HEK293 (cell line): ENCODE measurements around the gene PET117.
A peak's percentile ranks its signal among the peaks of the same experiment; 100 is the strongest.

Experiments
- GLI4 ChIP-seq: fragments of 450-650 bp; formaldehyde crosslinking; IDR thresholded peaks from 2 replicates; pipeline ENCODE4 v1.5.1; 2016; ENCODE audit warnings: missing biosample characterization, missing genetic modification characterization
- KLF7 ChIP-seq: fragments of 450-650 bp; formaldehyde crosslinking; IDR thresholded peaks from 2 replicates; pipeline ENCODE4 v1.5.1; 2016; ENCODE audit warnings: missing biosample characterization, missing genetic modification characterization, borderline replicate concordance
- KLF8 ChIP-seq: fragments of 450-650 bp; formaldehyde crosslinking; IDR thresholded peaks from 2 replicates; pipeline ENCODE4 v1.5.1; 2016; ENCODE audit warnings: missing biosample characterization, missing genetic modification characterization
- MYNN ChIP-seq: fragments of 450-650 bp; formaldehyde crosslinking; IDR thresholded peaks from 2 replicates; pipeline ENCODE4 v1.5.1; 2016; ENCODE audit warnings: missing biosample characterization, missing genetic modification characterization, borderline replicate concordance
- SP3 ChIP-seq: fragments of 450-650 bp; formaldehyde crosslinking; IDR thresholded peaks from 2 replicates; pipeline ENCODE4 v1.5.1; 2016; ENCODE audit warnings: missing biosample characterization, missing genetic modification characterization
- YY2 ChIP-seq: fragments of 450-650 bp; formaldehyde crosslinking; IDR thresholded peaks from 2 replicates; pipeline ENCODE4 v1.5.1; 2016; ENCODE audit warnings: missing biosample characterization, missing genetic modification characterization
- ZNF114 ChIP-seq: fragments of 450-650 bp; formaldehyde crosslinking; IDR thresholded peaks from 2 replicates; pipeline ENCODE4 v1.5.0; 2017; ENCODE audit warnings: missing biosample characterization, missing genetic modification characterization
- ZNF133 ChIP-seq: fragments of 450-650 bp; formaldehyde crosslinking; IDR thresholded peaks from 2 replicates; pipeline ENCODE4 v1.5.1; 2016; ENCODE audit warnings: missing biosample characterization, missing genetic modification characterization
- ZNF140 ChIP-seq: fragments of 450-650 bp; formaldehyde crosslinking; IDR thresholded peaks from 2 replicates; pipeline ENCODE4 v1.5.1; 2016; ENCODE audit warnings: missing biosample characterization, missing genetic modification characterization
- ZNF155 ChIP-seq: fragments of 450-650 bp; formaldehyde crosslinking; IDR thresholded peaks from 2 replicates; pipeline ENCODE4 v1.5.1; 2016; ENCODE audit warnings: missing biosample characterization, missing genetic modification characterization
- ZNF157 ChIP-seq: fragments of 450-650 bp; formaldehyde crosslinking; IDR thresholded peaks from 2 replicates; pipeline ENCODE4 v1.5.1; 2016; ENCODE audit warnings: missing biosample characterization, missing genetic modification characterization
- ZNF16 ChIP-seq: fragments of 450-650 bp; formaldehyde crosslinking; IDR thresholded peaks from 2 replicates; pipeline ENCODE4 v1.5.1; 2016; ENCODE audit warnings: low read depth, missing biosample characterization, missing genetic modification characterization
- ZNF2 ChIP-seq: fragments of 450-650 bp; formaldehyde crosslinking; IDR thresholded peaks from 2 replicates; pipeline ENCODE4 v1.5.1; 2016; ENCODE audit warnings: missing biosample characterization, missing genetic modification characterization
- ZNF248 ChIP-seq: fragments of 450-650 bp; formaldehyde crosslinking; IDR thresholded peaks from 2 replicates; pipeline ENCODE4 v1.5.1; 2017; ENCODE audit warnings: missing biosample characterization, missing genetic modification characterization
- ZNF311 ChIP-seq: fragments of 450-650 bp; formaldehyde crosslinking; IDR thresholded peaks from 2 replicates; pipeline ENCODE4 v1.5.1; 2017; ENCODE audit warnings: missing biosample characterization, missing genetic modification characterization, borderline replicate concordance
- ZNF335 ChIP-seq: fragments of 450-650 bp; formaldehyde crosslinking; conservative IDR thresholded peaks from 2 replicates; pipeline ENCODE4 v1.5.1; 2016; ENCODE audit warnings: missing biosample characterization, missing genetic modification characterization
- ZNF366 ChIP-seq: fragments of 450-650 bp; formaldehyde crosslinking; conservative IDR thresholded peaks from 2 replicates; pipeline ENCODE4 v1.5.1; 2016; ENCODE audit warnings: missing biosample characterization, missing genetic modification characterization
- ZNF48 ChIP-seq: fragments of 450-650 bp; formaldehyde crosslinking; IDR thresholded peaks from 2 replicates; pipeline ENCODE4 v1.5.1; 2016; ENCODE audit warnings: missing biosample characterization, missing genetic modification characterization
- ZNF501 ChIP-seq: fragments of 450-650 bp; formaldehyde crosslinking; IDR thresholded peaks from 2 replicates; pipeline ENCODE4 v1.5.1; 2016; ENCODE audit warnings: missing biosample characterization, missing genetic modification characterization
- ZNF544 ChIP-seq: fragments of 450-650 bp; formaldehyde crosslinking; IDR thresholded peaks from 2 replicates; pipeline ENCODE4 v1.5.0; 2017; ENCODE audit warnings: missing biosample characterization, missing genetic modification characterization
- ZNF654 ChIP-seq: fragments of 450-650 bp; formaldehyde crosslinking; IDR thresholded peaks from 2 replicates; pipeline ENCODE4 v1.5.1; 2016; ENCODE audit warnings: low read depth, missing biosample characterization, missing genetic modification characterization
- ZNF692 ChIP-seq: fragments of 450-650 bp; formaldehyde crosslinking; IDR thresholded peaks from 2 replicates; pipeline ENCODE4 v1.5.1; 2016; ENCODE audit warnings: missing biosample characterization, missing genetic modification characterization
- ZNF768 ChIP-seq: fragments of 450-650 bp; formaldehyde crosslinking; IDR thresholded peaks from 2 replicates; pipeline ENCODE4 v1.5.1; 2018; ENCODE audit warnings: missing biosample characterization, mild to moderate bottlenecking, missing genetic modification characterization
- ZSCAN4 ChIP-seq: fragments of 450-650 bp; formaldehyde crosslinking; IDR thresholded peaks from 2 replicates; pipeline ENCODE4 v1.5.1; 2017; ENCODE audit warnings: missing biosample characterization, missing genetic modification characterization
- ZXDB ChIP-seq: fragments of 450-650 bp; formaldehyde crosslinking; IDR thresholded peaks from 2 replicates; pipeline ENCODE4 v1.5.1; 2016; ENCODE audit warnings: missing biosample characterization, missing genetic modification characterization
- TF ChIP-seq, protein P1 (sequence below): sonication (generic); formaldehyde crosslinking; IDR thresholded peaks from 2 replicates; pipeline ENCODE4 v1.8.1; 2022; ENCODE audit warnings: mild to moderate bottlenecking, moderate library complexity, missing genetic modification reagents
- TF ChIP-seq, protein P2 (sequence below): fragments of 450-650 bp; formaldehyde crosslinking; IDR thresholded peaks from 2 replicates; pipeline ENCODE4 v1.5.1; 2016; ENCODE audit warnings: missing biosample characterization, missing genetic modification characterization
- TF ChIP-seq, protein P3 (sequence below): fragments of 450-650 bp; formaldehyde crosslinking; IDR thresholded peaks from 2 replicates; pipeline ENCODE4 v1.5.1; 2016; ENCODE audit warnings: missing biosample characterization, missing genetic modification characterization
- TF ChIP-seq, protein P4 (sequence below): fragments of 450-650 bp; formaldehyde crosslinking; optimal IDR thresholded peaks from 2 replicates; pipeline ENCODE3; 2016; ENCODE audit warnings: missing biosample characterization, mild to moderate bottlenecking, missing genetic modification characterization
- TF ChIP-seq, protein P5 (sequence below): IDR thresholded peaks from 2 replicates; pipeline ENCODE4 v1.6.1; 2011; ENCODE audit warnings: mild to moderate bottlenecking, low read depth, low read length, borderline replicate concordance

PET117 gene

GRCh38 chr20:18137412-18138265 lies at the start of gene PET117, which contains the start of gene KAT14 (continued):
- TF ChIP-seq ZNF248 (tag by site-specific recombination) (no peak), ZNF311 (tag by site-specific recombination) (no peak), GLI4 (tag by site-specific recombination) (no peak), YY2 (0 out of 2 replicates have a peak, but pooled peaks have one; percentile 30), ZNF335 (peak; percentile 59), ZNF48 (tag by site-specific recombination) (no peak), KLF7 (tag by site-specific recombination) (no peak), ZXDB (tag by site-specific recombination) (peak; percentile 72), ZNF16 (tag by site-specific recombination) (no peak), ZSCAN4 (tag by site-specific recombination) (no peak), ZNF155 (no peak), ZNF157 (no peak), ZNF692 (tag by site-specific recombination) (peak; percentile 90), ZNF768 (tag by site-specific recombination) (no peak), MYNN (tag by site-specific recombination) (no peak), ZNF501 (no peak), KLF8 (tag by site-specific recombination) (peak; percentile 64; the same call in 1 of the 2 replicates), SP3 (tag by site-specific recombination) (no peak), ZNF2 (tag by site-specific recombination) (no peak), ZNF133 (tag by site-specific recombination) (no peak), ZNF654 (tag by site-specific recombination) (no peak), ZNF544 (tag by site-specific recombination) (no peak), ZNF366 (tag by site-specific recombination) (no peak), ZNF114 (tag by site-specific recombination) (no peak), ZNF140 (no peak)
- TF ChIP-seq, protein P1, sequence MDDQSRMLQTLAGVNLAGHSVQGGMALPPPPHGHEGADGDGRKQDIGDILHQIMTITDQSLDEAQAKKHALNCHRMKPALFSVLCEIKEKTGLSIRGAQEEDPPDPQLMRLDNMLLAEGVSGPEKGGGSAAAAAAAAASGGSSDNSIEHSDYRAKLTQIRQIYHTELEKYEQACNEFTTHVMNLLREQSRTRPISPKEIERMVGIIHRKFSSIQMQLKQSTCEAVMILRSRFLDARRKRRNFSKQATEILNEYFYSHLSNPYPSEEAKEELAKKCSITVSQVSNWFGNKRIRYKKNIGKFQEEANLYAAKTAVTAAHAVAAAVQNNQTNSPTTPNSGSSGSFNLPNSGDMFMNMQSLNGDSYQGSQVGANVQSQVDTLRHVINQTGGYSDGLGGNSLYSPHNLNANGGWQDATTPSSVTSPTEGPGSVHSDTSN (CRISPR knock-in tag): peak; percentile 77; the same call in 1 of the 2 replicates
- TF ChIP-seq, protein P2, sequence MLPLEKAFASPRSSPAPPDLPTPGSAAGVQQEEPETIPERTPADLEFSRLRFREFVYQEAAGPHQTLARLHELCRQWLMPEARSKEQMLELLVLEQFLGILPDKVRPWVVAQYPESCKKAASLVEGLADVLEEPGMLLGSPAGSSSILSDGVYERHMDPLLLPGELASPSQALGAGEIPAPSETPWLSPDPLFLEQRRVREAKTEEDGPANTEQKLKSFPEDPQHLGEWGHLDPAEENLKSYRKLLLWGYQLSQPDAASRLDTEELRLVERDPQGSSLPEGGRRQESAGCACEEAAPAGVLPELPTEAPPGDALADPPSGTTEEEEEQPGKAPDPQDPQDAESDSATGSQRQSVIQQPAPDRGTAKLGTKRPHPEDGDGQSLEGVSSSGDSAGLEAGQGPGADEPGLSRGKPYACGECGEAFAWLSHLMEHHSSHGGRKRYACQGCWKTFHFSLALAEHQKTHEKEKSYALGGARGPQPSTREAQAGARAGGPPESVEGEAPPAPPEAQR (tag by site-specific recombination): no peak
- TF ChIP-seq, protein P3, sequence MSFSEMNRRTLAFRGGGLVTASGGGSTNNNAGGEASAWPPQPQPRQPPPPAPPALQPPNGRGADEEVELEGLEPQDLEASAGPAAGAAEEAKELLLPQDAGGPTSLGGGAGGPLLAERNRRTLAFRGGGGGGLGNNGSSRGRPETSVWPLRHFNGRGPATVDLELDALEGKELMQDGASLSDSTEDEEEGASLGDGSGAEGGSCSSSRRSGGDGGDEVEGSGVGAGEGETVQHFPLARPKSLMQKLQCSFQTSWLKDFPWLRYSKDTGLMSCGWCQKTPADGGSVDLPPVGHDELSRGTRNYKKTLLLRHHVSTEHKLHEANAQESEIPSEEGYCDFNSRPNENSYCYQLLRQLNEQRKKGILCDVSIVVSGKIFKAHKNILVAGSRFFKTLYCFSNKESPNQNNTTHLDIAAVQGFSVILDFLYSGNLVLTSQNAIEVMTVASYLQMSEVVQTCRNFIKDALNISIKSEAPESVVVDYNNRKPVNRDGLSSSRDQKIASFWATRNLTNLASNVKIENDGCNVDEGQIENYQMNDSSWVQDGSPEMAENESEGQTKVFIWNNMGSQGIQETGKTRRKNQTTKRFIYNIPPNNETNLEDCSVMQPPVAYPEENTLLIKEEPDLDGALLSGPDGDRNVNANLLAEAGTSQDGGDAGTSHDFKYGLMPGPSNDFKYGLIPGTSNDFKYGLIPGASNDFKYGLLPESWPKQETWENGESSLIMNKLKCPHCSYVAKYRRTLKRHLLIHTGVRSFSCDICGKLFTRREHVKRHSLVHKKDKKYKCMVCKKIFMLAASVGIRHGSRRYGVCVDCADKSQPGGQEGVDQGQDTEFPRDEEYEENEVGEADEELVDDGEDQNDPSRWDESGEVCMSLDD (tag by site-specific recombination): no peak
- TF ChIP-seq, protein P4, sequence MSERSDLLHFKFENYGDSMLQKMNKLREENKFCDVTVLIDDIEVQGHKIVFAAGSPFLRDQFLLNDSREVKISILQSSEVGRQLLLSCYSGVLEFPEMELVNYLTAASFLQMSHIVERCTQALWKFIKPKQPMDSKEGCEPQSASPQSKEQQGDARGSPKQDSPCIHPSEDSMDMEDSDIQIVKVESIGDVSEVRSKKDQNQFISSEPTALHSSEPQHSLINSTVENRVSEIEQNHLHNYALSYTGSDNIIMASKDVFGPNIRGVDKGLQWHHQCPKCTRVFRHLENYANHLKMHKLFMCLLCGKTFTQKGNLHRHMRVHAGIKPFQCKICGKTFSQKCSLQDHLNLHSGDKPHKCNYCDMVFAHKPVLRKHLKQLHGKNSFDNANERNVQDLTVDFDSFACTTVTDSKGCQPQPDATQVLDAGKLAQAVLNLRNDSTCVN (tag by site-specific recombination): peak; percentile 93
- TF ChIP-seq, protein P5, sequence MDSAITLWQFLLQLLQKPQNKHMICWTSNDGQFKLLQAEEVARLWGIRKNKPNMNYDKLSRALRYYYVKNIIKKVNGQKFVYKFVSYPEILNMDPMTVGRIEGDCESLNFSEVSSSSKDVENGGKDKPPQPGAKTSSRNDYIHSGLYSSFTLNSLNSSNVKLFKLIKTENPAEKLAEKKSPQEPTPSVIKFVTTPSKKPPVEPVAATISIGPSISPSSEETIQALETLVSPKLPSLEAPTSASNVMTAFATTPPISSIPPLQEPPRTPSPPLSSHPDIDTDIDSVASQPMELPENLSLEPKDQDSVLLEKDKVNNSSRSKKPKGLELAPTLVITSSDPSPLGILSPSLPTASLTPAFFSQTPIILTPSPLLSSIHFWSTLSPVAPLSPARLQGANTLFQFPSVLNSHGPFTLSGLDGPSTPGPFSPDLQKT: no peak
